Measurements from ENCODE around the gene MAIP1. TPM values are rescaled to one million over a fixed set of nuclear protein-coding genes. Genes with fewer than 3 reads are reported as not detected.

The MAIP1 gene
- total RNA-seq, 1 donor from 2014 or later: 12.9 TPM

GRCh38 chr2:199956062-199956380 lies 639 bp downstream of the MAIP1 start:
- no peak for FAIRE-seq
- H3K4me3 ChIP-seq (ENCODE audit: low read depth, low read length): peak overlapping the region; percentile 70
- H3K36me3 ChIP-seq (ENCODE audit: control insufficient read depth, insufficient read depth, low read length): peaks cover under 1% of the 10 kb centered on the region
- TF ChIP-seq, protein P1, sequence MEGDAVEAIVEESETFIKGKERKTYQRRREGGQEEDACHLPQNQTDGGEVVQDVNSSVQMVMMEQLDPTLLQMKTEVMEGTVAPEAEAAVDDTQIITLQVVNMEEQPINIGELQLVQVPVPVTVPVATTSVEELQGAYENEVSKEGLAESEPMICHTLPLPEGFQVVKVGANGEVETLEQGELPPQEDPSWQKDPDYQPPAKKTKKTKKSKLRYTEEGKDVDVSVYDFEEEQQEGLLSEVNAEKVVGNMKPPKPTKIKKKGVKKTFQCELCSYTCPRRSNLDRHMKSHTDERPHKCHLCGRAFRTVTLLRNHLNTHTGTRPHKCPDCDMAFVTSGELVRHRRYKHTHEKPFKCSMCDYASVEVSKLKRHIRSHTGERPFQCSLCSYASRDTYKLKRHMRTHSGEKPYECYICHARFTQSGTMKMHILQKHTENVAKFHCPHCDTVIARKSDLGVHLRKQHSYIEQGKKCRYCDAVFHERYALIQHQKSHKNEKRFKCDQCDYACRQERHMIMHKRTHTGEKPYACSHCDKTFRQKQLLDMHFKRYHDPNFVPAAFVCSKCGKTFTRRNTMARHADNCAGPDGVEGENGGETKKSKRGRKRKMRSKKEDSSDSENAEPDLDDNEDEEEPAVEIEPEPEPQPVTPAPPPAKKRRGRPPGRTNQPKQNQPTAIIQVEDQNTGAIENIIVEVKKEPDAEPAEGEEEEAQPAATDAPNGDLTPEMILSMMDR (IDR thresholded peaks at IDR 0.05; ENCODE audit: insufficient read depth, low read length, severe bottlenecking): no peak
- DNase-seq (ENCODE audit: low read depth): no peak
- no peaks in the 10 kb centered on the region for H3K27me3 ChIP-seq (ENCODE audit: control insufficient read depth, insufficient read depth, low read length)

DNA sequence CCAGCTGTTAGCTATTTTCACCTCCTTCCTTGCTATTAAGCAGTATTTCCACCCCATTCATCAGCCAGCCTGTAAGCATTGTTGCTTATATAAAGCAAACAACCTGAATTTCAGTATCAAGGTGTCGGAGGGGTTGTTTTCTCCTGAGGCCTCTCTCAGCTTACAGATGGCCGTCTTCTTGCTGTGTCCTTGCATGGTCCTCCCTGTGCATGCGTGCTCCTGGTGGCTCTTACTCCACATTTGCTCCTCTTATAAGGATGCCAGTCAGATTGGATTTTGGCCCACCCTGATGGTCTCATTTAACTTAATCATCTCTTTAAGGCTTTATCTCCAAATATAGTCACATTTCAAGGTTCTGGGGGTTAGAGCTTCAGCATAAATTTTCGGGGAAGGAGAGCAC lies 2.6 kb downstream of the MAIP1 start:
- DNase-seq (ENCODE audit: low read depth) (no peak), FAIRE-seq (no peak)
- TF ChIP-seq, protein P1 (IDR thresholded peaks at IDR 0.05; ENCODE audit: insufficient read depth, low read length, severe bottlenecking): no peak
- no peaks in the 10 kb centered on the region for H3K27me3 ChIP-seq (ENCODE audit: control insufficient read depth, insufficient read depth, low read length)
- no peak overlapping the region for H3K4me3 ChIP-seq (ENCODE audit: low read depth, low read length)
- H3K36me3 ChIP-seq (ENCODE audit: control insufficient read depth, insufficient read depth, low read length): peaks cover 4% of the 10 kb centered on the region

DNA sequence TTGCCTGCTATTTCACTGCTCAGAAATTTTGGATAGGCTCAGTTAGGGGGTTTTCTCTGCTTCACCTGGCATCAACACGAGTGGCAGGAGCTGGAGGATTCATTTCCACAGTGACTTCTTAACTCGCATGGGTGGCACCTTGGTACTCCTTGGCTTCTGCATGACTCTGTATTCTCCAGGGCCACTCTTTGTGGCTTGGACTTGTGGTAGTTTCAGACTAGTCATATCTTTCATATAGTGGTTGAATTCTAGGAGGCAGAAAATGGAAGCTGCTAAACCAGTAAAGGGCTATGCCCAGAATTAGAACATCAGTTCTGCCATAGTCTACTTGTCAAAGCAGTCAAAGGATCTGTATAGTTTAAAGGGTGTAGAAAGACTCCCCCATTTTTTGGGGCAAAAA lies 6.8 kb downstream of the MAIP1 start:
- FAIRE-seq: no peak
- DNase-seq (ENCODE audit: low read depth): no peak
- no peak overlapping the region for H3K4me3 ChIP-seq (ENCODE audit: low read depth, low read length)
- H3K36me3 ChIP-seq (ENCODE audit: control insufficient read depth, insufficient read depth, low read length): peaks cover 6% of the 10 kb centered on the region
- H3K27me3 ChIP-seq (ENCODE audit: control insufficient read depth, insufficient read depth, low read length): no peaks in the 10 kb centered on the region
- TF ChIP-seq, protein P1 (IDR thresholded peaks at IDR 0.05; ENCODE audit: insufficient read depth, low read length, severe bottlenecking): no peak

DNA sequence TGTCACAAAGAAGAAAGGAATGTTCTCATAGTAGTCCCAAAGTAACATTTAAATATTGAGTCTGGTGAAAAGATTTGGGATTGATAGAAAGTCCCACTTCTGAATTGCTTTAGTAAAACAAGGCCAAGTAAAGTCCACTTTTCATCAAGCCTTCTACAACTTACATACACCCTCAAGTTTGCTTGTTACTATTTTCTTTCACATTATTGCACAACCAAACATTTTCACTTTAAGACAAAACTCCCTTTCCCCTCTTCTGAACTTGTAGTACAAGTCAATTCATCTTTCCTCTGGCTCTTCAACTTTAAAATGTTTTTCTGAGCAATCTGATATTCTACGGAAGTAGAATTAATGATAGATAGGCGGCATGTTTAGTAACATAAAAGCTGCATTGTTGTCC lies 11.0 kb downstream of the MAIP1 start:
- TF ChIP-seq, protein P1 (IDR thresholded peaks at IDR 0.05; ENCODE audit: insufficient read depth, low read length, severe bottlenecking): no peak
- DNase-seq (ENCODE audit: low read depth) (no peak), FAIRE-seq (peak; percentile 7)
- Histone ChIP-seq H3K27me3 (ENCODE audit: control insufficient read depth, insufficient read depth, low read length) (no peaks in the 10 kb centered on the region), H3K36me3 (ENCODE audit: control insufficient read depth, insufficient read depth, low read length) (peaks cover 5% of the 10 kb centered on the region), H3K4me3 (ENCODE audit: low read depth, low read length) (no peak overlapping the region)

GRCh38 chr2:199966976-199967375 lies 11.6 kb downstream of the MAIP1 start:
- Histone ChIP-seq H3K36me3 (ENCODE audit: control insufficient read depth, insufficient read depth, low read length) (peaks cover 4% of the 10 kb centered on the region), H3K27me3 (ENCODE audit: control insufficient read depth, insufficient read depth, low read length) (no peaks in the 10 kb centered on the region), H3K4me3 (ENCODE audit: low read depth, low read length) (no peak overlapping the region)
- TF ChIP-seq, protein P1 (IDR thresholded peaks at IDR 0.05; ENCODE audit: insufficient read depth, low read length, severe bottlenecking): no peak
- DNase-seq (ENCODE audit: low read depth) (no peak), FAIRE-seq (no peak)

- Histone ChIP-seq H3K36me3 (ENCODE audit: control insufficient read depth, insufficient read depth, low read length) (peaks cover 2% of the 10 kb centered on the region), H3K4me3 (ENCODE audit: low read depth, low read length) (no peak overlapping the region), H3K27me3 (ENCODE audit: control insufficient read depth, insufficient read depth, low read length) (no peaks in the 10 kb centered on the region)
- DNase-seq (ENCODE audit: low read depth): no peak
- TF ChIP-seq, protein P1 (IDR thresholded peaks at IDR 0.05; ENCODE audit: insufficient read depth, low read length, severe bottlenecking): no peak
- FAIRE-seq: no peak
Measured at GRCh38 chr2:199968126-199968525, 12.7 kb downstream of the MAIP1 start.

All from bronchial epithelial cell (primary cell).